H9 (cell line): Measurements from ENCODE around the gene TBC1D26. TPM values are rescaled to one million over a fixed set of nuclear protein-coding genes. Genes with fewer than 3 reads are reported as not detected.

Experiments used
- DNase-seq: peaks from one replicate; pipeline ENCODE4 v3.0.0-alpha.2; 2017
- H2AFZ ChIP-seq: one replicate; pipeline ENCODE4 v1.6.1; 2013; ENCODE audit warnings: mild to moderate bottlenecking, low read length, control low read depth, moderate library complexity
- H2AK5ac ChIP-seq: 2 replicates; pipeline ENCODE4 v1.6.1; 2013; ENCODE audit warnings: low read length, control low read depth, mixed read lengths; ENCODE audit not compliant: insufficient read length
- H2BK120ac ChIP-seq: one replicate; pipeline ENCODE4 v1.6.1; 2013; ENCODE audit warnings: low read depth, mild to moderate bottlenecking, low read length, control low read depth, inconsistent platforms; ENCODE audit not compliant: poor library complexity, severe bottlenecking
- H2BK12ac ChIP-seq: 2 replicates; pipeline ENCODE4 v1.6.1; 2013; ENCODE audit warnings: low read length, control low read depth, mixed read lengths, low read depth; ENCODE audit not compliant: insufficient read length
- H2BK15ac ChIP-seq: 2 replicates; pipeline ENCODE4 v1.6.1; 2013; ENCODE audit warnings: low read depth, low read length, control low read depth
- H2BK20ac ChIP-seq: one replicate; pipeline ENCODE4 v1.6.1; 2013; ENCODE audit warnings: low read depth, mild to moderate bottlenecking, low read length, control low read depth, inconsistent platforms; ENCODE audit not compliant: poor library complexity, severe bottlenecking
- H2BK5ac ChIP-seq: 2 replicates; pipeline ENCODE4 v1.6.1; 2013; ENCODE audit warnings: low read length, control low read depth, mixed read lengths; ENCODE audit not compliant: insufficient read length
- H3K14ac ChIP-seq: 2 replicates; pipeline ENCODE4 v1.6.1; 2013; ENCODE audit warnings: low read length, control low read depth; ENCODE audit not compliant: insufficient read depth
- H3K18ac ChIP-seq: 2 replicates; pipeline ENCODE4 v1.6.1; 2013; ENCODE audit warnings: low read depth, mild to moderate bottlenecking, mixed read lengths, low read length, control low read depth; ENCODE audit not compliant: insufficient read length
- H3K23ac ChIP-seq: 2 replicates; pipeline ENCODE4 v1.6.1; 2013; ENCODE audit warnings: low read length, control low read depth, mixed read lengths, low read depth; ENCODE audit not compliant: insufficient read length
- H3K23me2 ChIP-seq: 2 replicates; pipeline ENCODE4 v1.6.1; 2013; ENCODE audit warnings: low read depth, mild to moderate bottlenecking, mixed read lengths, low read length, control low read depth; ENCODE audit not compliant: insufficient read length, poor library complexity, severe bottlenecking
- H3K27ac ChIP-seq: 2 replicates; pipeline ENCODE4 v1.5.1; 2013; ENCODE audit warnings: low read length, control low read depth, mixed read lengths, low read depth; ENCODE audit not compliant: insufficient read length
- H3K27me3 ChIP-seq: 2 replicates; pipeline ENCODE4 v1.6.1; 2013; ENCODE audit warnings: low read length, control low read depth, inconsistent platforms; ENCODE audit not compliant: insufficient read depth
- H3K4ac ChIP-seq: 2 replicates; pipeline ENCODE4 v1.6.1; 2013; ENCODE audit warnings: low read depth, mild to moderate bottlenecking, control low read depth, inconsistent platforms, low read length, moderate library complexity
- H3K4me1 ChIP-seq: 2 replicates; pipeline ENCODE4 v1.6.1; 2013; ENCODE audit warnings: low read length, control low read depth, inconsistent platforms; ENCODE audit not compliant: insufficient read depth
- H3K4me2 ChIP-seq: 2 replicates; pipeline ENCODE4 v1.6.1; 2013; ENCODE audit warnings: low read length, control low read depth, mixed read lengths; ENCODE audit not compliant: insufficient read length, insufficient read depth
- H3K56ac ChIP-seq: 2 replicates; pipeline ENCODE4 v1.6.1; 2013; ENCODE audit warnings: low read depth, mild to moderate bottlenecking, mixed read lengths, low read length, control low read depth; ENCODE audit not compliant: insufficient read length
- H3K79me1 ChIP-seq: 2 replicates; pipeline ENCODE4 v1.6.1; 2013; ENCODE audit warnings: low read depth, mild to moderate bottlenecking, moderate library complexity, low read length, control low read depth, inconsistent platforms; ENCODE audit not compliant: insufficient read depth, poor library complexity, severe bottlenecking
- H3K79me2 ChIP-seq: 2 replicates; pipeline ENCODE4 v1.6.1; 2013; ENCODE audit warnings: low read length, control low read depth, inconsistent platforms; ENCODE audit not compliant: insufficient read depth
- H3K9ac ChIP-seq: 2 replicates; pipeline ENCODE4 v1.6.1; 2013; ENCODE audit warnings: low read length, control low read depth, mixed read lengths; ENCODE audit not compliant: insufficient read length; ENCODE audit errors: extremely low read depth
- H3K9me3 ChIP-seq: one replicate; pipeline ENCODE4 v1.6.1; 2013; ENCODE audit warnings: low read depth, low read length, inconsistent platforms; ENCODE audit not compliant: control insufficient read depth
- H3T11ph ChIP-seq: one replicate; pipeline ENCODE4 v1.6.1; 2013; ENCODE audit warnings: mild to moderate bottlenecking, low read length, control low read depth, inconsistent platforms
- H4K20me1 ChIP-seq: one replicate; pipeline ENCODE4 v1.6.1; 2013; ENCODE audit not compliant: control insufficient read depth, insufficient read length, insufficient read depth
- H4K5ac ChIP-seq: 2 replicates; pipeline ENCODE4 v1.6.1; 2013; ENCODE audit warnings: low read depth, mild to moderate bottlenecking, mixed read lengths, low read length, control low read depth; ENCODE audit not compliant: insufficient read length
- H4K8ac ChIP-seq: replicated peaks from 2 replicates; pipeline ENCODE4 v1.6.1; 2013; ENCODE audit warnings: low read length, control low read depth, mixed read lengths, low read depth; ENCODE audit not compliant: insufficient read length
- H4K91ac ChIP-seq: 2 replicates; pipeline ENCODE4 v1.6.1; 2013; ENCODE audit warnings: low read depth, mild to moderate bottlenecking, moderate library complexity, mixed read lengths, low read length, control low read depth; ENCODE audit not compliant: insufficient read length
- H3K27ac Mint-ChIP-seq, 3 experiments: 2 replicates in 2 of 3; 3 replicates in 1 of 3; pipeline ENCODE4 v1.8.0; 2020 to 2021; ENCODE audit warnings: mixed read lengths in 3 of 3, mild to moderate bottlenecking in 1 of 3, moderate library complexity in 1 of 3
- H3K27me3 Mint-ChIP-seq: 2 replicates; pipeline ENCODE4 v1.8.0; 2021; ENCODE audit warnings: low read depth, mild to moderate bottlenecking, moderate library complexity, mixed read lengths
- H3K36me3 Mint-ChIP-seq, 3 experiments: 2 replicates in 2 of 3; 3 replicates in 1 of 3; pipeline ENCODE4 v1.8.0; 2020 to 2021; ENCODE audit warnings: low read depth in 3 of 3, mixed read lengths in 3 of 3; ENCODE audit not compliant: insufficient read depth in 1 of 3
- H3K4me1 Mint-ChIP-seq, 2 experiments: 2 replicates each; pipeline ENCODE4 v1.8.0; 2020; ENCODE audit warnings: mixed read lengths in 2 of 2
- H3K4me3 Mint-ChIP-seq, 2 experiments: 2 replicates in 1 of 2; 3 replicates in 1 of 2; pipeline ENCODE4 v1.8.0; 2020 to 2021; ENCODE audit warnings: mild to moderate bottlenecking in 2 of 2, mixed read lengths in 2 of 2, moderate library complexity in 1 of 2
- H3K9me3 Mint-ChIP-seq, 2 experiments: 2 replicates in 1 of 2; 3 replicates in 1 of 2; pipeline ENCODE4 v1.8.0; 2020; ENCODE audit warnings: mild to moderate bottlenecking in 2 of 2, mixed read lengths in 2 of 2, moderate library complexity in 1 of 2
- CTCF ChIP-seq: fragments of 200-600 bp; sonication (generic); conservative IDR thresholded peaks from 3 replicates; pipeline ENCODE4 v1.8.0; 2021; ENCODE audit warnings: antibody characterized with exemption, mild to moderate bottlenecking
- WGBS: extraction: QIAGEN DNeasy Blood & Tissue Kit; methylation state at CpG from one replicate; pipeline ENCODE4 v1.1.7; 2013; ENCODE audit warnings: missing lambda C conversion rate, low lambda C conversion rate, mixed read lengths; ENCODE audit not compliant: insufficient read length; ENCODE audit errors: extremely low coverage; 5-methylcytosine and 5-hydroxymethylcytosine counted together
- total RNA-seq: library from RNA; stranded (reverse); gene quantifications from 2 replicates; pipeline ENCODE4 v1.2.1, GENCODE V29; 2021

The TBC1D26 gene
- total RNA-seq, 1 experiment from 2014 or later: 0.83 TPM

GRCh38 chr17:15742921-15743320 is 10.8 kb downstream of the TBC1D26 start:
- WGBS: no CpG with 5 or more reads among the region's 7 CpGs
- no peak overlapping the region for H2BK15ac ChIP-seq

More at GRCh38 chr17:15742921-15743320, 10.8 kb downstream of the TBC1D26 start:
- no peaks in the 10 kb centered on the region for H3K79me1 ChIP-seq
- Mint-ChIP-seq H3K36me3 (no peaks in the 10 kb centered on the region; a peak in 1 of 7 replicates), H3K4me1 (no peaks in the 10 kb centered on the region), H3K9me3 (peaks cover 0 to 5% of the 10 kb centered on the region in 2 experiments; a peak in 2 of 5 replicates), H3K4me3 (no peak overlapping the region), H3K27me3 (peaks cover 2% of the 10 kb centered on the region), H3K27ac (no peak overlapping the region)
- no peak overlapping the region for H4K91ac ChIP-seq
- no peak for TF ChIP-seq CTCF
- H3K23ac ChIP-seq: no peak overlapping the region
- no peak overlapping the region for H2AFZ ChIP-seq
- H3K18ac ChIP-seq: no peak overlapping the region
- H4K8ac ChIP-seq: no peak overlapping the region
- DNase-seq: no peak
- H3K79me2 ChIP-seq: no peaks in the 10 kb centered on the region
- H3K23me2 ChIP-seq: no peaks in the 10 kb centered on the region
- H3K27ac ChIP-seq: no peak overlapping the region
- H2BK20ac ChIP-seq: no peak overlapping the region
- no peak overlapping the region for H2BK5ac ChIP-seq
- no peak overlapping the region for H4K5ac ChIP-seq
- H3K9ac ChIP-seq: no peak overlapping the region
- H3K4ac ChIP-seq: no peak overlapping the region
- no peak overlapping the region for H3K56ac ChIP-seq
- no peaks in the 10 kb centered on the region for H3K9me3 ChIP-seq
- H3T11ph ChIP-seq: no peak overlapping the region
- no peaks in the 10 kb centered on the region for H3K27me3 ChIP-seq
- H3K14ac ChIP-seq: no peak overlapping the region
- H2AK5ac ChIP-seq: no peak overlapping the region
- H3K4me1 ChIP-seq: no peaks in the 10 kb centered on the region
- H4K20me1 ChIP-seq: no peaks in the 10 kb centered on the region
- H2BK12ac ChIP-seq: no peak overlapping the region
- no peak overlapping the region for H3K4me2 ChIP-seq
- no peak overlapping the region for H2BK120ac ChIP-seq
